ENCODE measurements around the gene GPR108. TPM values are rescaled to one million over a fixed set of nuclear protein-coding genes. Genes with fewer than 3 reads are reported as not detected.
A peak's percentile ranks its signal among the peaks of the same experiment; 100 is the strongest.

The GPR108 gene
- total RNA-seq, 1 donor from 2014 or later = 64.1 TPM

- intact Hi-C loops (cut with DNase I) = no loop called here
- DNase-seq (ENCODE audit: low spot score) (peak; percentile 82), ATAC-seq (no peak)
Measured at GRCh38 chr19:6739883-6740588, 2.7 kb upstream of the GPR108 start.

GRCh38 chr19:6739390-6739882 is 2.1 kb upstream of the GPR108 start, which contains the start of gene TRIP10:
Gene TRIP10 (plus strand): TSS chr19:6739680. CDS start chr19:6739762, 82 bp downstream.
- intact Hi-C loops (cut with DNase I) = no loop called here
- ATAC-seq = peak; percentile 58
- peak; percentile 93 for DNase-seq (ENCODE audit: low spot score)

- DNase-seq (ENCODE audit: low spot score) (peak; percentile 83), ATAC-seq (peak; percentile 0)
- intact Hi-C loops (cut with DNase I) = no loop called here
Measured at GRCh38 chr19:6738787-6739389, 1.5 kb upstream of the GPR108 start.

GRCh38 chr19:6737873-6738786 is 750 bp upstream of the GPR108 start:
- intact Hi-C loops (cut with DNase I) = no loop called here
- ATAC-seq = peak; percentile 29

GRCh38 chr19:6736917-6737283 is 480 bp downstream of the GPR108 start:
- intact Hi-C loops (cut with DNase I) = no loop called here
- no peak for ATAC-seq
- DNase-seq (ENCODE audit: low spot score) = no peak

More at GRCh38 chr19:6737873-6738786, 750 bp upstream of the GPR108 start:
- peak; percentile 97 for DNase-seq (ENCODE audit: low spot score)

GRCh38 chr19:6736169-6736916 is 1.0 kb downstream of the GPR108 start:
- intact Hi-C loops (cut with DNase I) = no loop called here
- ATAC-seq = peak; percentile 15
- DNase-seq (ENCODE audit: low spot score) = peak; percentile 84

- no peak for ATAC-seq
- DNase-seq (ENCODE audit: low spot score) = no peak
- intact Hi-C loops (cut with DNase I) = no loop called here
Measured at GRCh38 chr19:6735181-6735911, 2.0 kb downstream of the GPR108 start.

- ATAC-seq = no peak
- no peak for DNase-seq (ENCODE audit: low spot score)
- intact Hi-C loops (cut with DNase I) = no loop called here
Measured at GRCh38 chr19:6734096-6734696, 3.2 kb downstream of the GPR108 start.

GRCh38 chr19:6733338-6734095 is 3.9 kb downstream of the GPR108 start:
- DNase-seq (ENCODE audit: low spot score) = no peak
- intact Hi-C loops (cut with DNase I) = no loop called here
- no peak for ATAC-seq

GRCh38 chr19:6732803-6733337 is 4.5 kb downstream of the GPR108 start:
- intact Hi-C loops (cut with DNase I) = no loop called here
- DNase-seq (ENCODE audit: low spot score) (no peak), ATAC-seq (no peak)

- intact Hi-C loops (cut with DNase I) = no loop called here
- DNase-seq (ENCODE audit: low spot score) (no peak), ATAC-seq (no peak)
Measured at GRCh38 chr19:6731822-6732221, 5.6 kb downstream of the GPR108 start.

GRCh38 chr19:6730941-6731670 is 6.3 kb downstream of the GPR108 start:
- DNase-seq (ENCODE audit: low spot score) (no peak), ATAC-seq (no peak)
- intact Hi-C loops (cut with DNase I) = no loop called here

- DNase-seq (ENCODE audit: low spot score) (peak; percentile 93), ATAC-seq (peak; percentile 90)
- intact Hi-C loops (cut with DNase I) = no loop called here
Measured at GRCh38 chr19:6730153-6730804, 7.1 kb downstream of the GPR108 start.

- intact Hi-C loops (cut with DNase I) = no loop called here
- ATAC-seq (no peak), DNase-seq (ENCODE audit: low spot score) (no peak)
Measured at GRCh38 chr19:6729573-6730152, 7.7 kb downstream of the GPR108 start.

GRCh38 chr19:6728346-6728745 is 9.0 kb downstream of the GPR108 start:
- no peak for DNase-seq (ENCODE audit: low spot score)
- ATAC-seq = no peak
- intact Hi-C loops (cut with DNase I) = no loop called here

All from sciatic nerve (tissue), 2 donors.